ENCODE measurements around the gene SPINK6. TPM values are rescaled to one million over a fixed set of nuclear protein-coding genes. Genes with fewer than 3 reads are reported as not detected.

The SPINK6 gene
- total RNA-seq, 1 experiment from 2014 or later = not detected

GRCh38 chr5:148255456-148255855 lies 52.6 kb downstream of the SPINK6 start:
- Histone ChIP-seq H3K4me3 (ENCODE audit: low read depth, low read length, poor library complexity, severe bottlenecking) (no peak overlapping the region), H3K27me3 (replicated peaks; ENCODE audit: insufficient read depth, low read depth, low read length, poor library complexity) (no peaks in the 10 kb centered on the region), H3K9me3 (ENCODE audit: low read depth, low read length, poor library complexity, severe bottlenecking) (no peaks in the 10 kb centered on the region), H3K27ac (ENCODE audit: low read depth, low read length, poor library complexity, severe bottlenecking) (no peak overlapping the region), H3K4me1 (ENCODE audit: insufficient read depth, low read length, poor library complexity, severe bottlenecking) (no peaks in the 10 kb centered on the region), H3K36me3 (ENCODE audit: insufficient read depth, low read length, poor library complexity, severe bottlenecking) (no peaks in the 10 kb centered on the region)
- no peak for DNase-seq (ENCODE audit: low spot score)
- POLR2A ChIA-PET (ENCODE audit: low non-redundant PET) = no interaction called here
- no peak for TF ChIP-seq EZH2 (IDR thresholded peaks at IDR 0.05; ENCODE audit: borderline replicate concordance, low read depth, low read length, poor library complexity, severe bottlenecking)
- TF ChIP-seq CTCF (conservative IDR thresholded peaks at IDR 0.05; ENCODE audit: low read depth, low read length) = no peak
- intact Hi-C loops (cut with micrococcal nuclease; ENCODE audit: unreplicated experiment) = no loop called here
- CTCF ChIA-PET = no interaction called here
- BruUV-seq (replicated peaks) = no TSS peak

GRCh38 chr5:148259288-148259687 lies 56.4 kb downstream of the SPINK6 start:
- Histone ChIP-seq H3K9me3 (ENCODE audit: low read depth, low read length, poor library complexity, severe bottlenecking) (no peaks in the 10 kb centered on the region), H3K4me1 (ENCODE audit: insufficient read depth, low read length, poor library complexity, severe bottlenecking) (no peaks in the 10 kb centered on the region), H3K27ac (ENCODE audit: low read depth, low read length, poor library complexity, severe bottlenecking) (no peak overlapping the region), H3K4me3 (ENCODE audit: low read depth, low read length, poor library complexity, severe bottlenecking) (no peak overlapping the region), H3K27me3 (replicated peaks; ENCODE audit: insufficient read depth, low read depth, low read length, poor library complexity) (no peaks in the 10 kb centered on the region), H3K36me3 (ENCODE audit: insufficient read depth, low read length, poor library complexity, severe bottlenecking) (no peaks in the 10 kb centered on the region)
- TF ChIP-seq CTCF (conservative IDR thresholded peaks at IDR 0.05; ENCODE audit: low read depth, low read length) (no peak), EZH2 (IDR thresholded peaks at IDR 0.05; ENCODE audit: borderline replicate concordance, low read depth, low read length, poor library complexity, severe bottlenecking) (no peak)
- intact Hi-C loops (cut with micrococcal nuclease; ENCODE audit: unreplicated experiment) = no loop called here
- DNase-seq (ENCODE audit: low spot score) = no peak
- ChIA-PET CTCF (interaction anchor here (0.6 kb wide), 1 partner anchor 1896 kb away, joined by 3 read pairs; no protein-coding TSS in a partner anchor), POLR2A (ENCODE audit: low non-redundant PET) (interaction anchor here (0.7 kb wide), 1 partner anchor 713 kb away, joined by 3 read pairs; no protein-coding TSS in a partner anchor)
- no TSS peak for BruUV-seq (replicated peaks)

GRCh38 chr5:148261221-148261620 lies 58.4 kb downstream of the SPINK6 start:
- Histone ChIP-seq H3K4me1 (ENCODE audit: insufficient read depth, low read length, poor library complexity, severe bottlenecking) (no peaks in the 10 kb centered on the region), H3K27ac (ENCODE audit: low read depth, low read length, poor library complexity, severe bottlenecking) (no peak overlapping the region), H3K36me3 (ENCODE audit: insufficient read depth, low read length, poor library complexity, severe bottlenecking) (no peaks in the 10 kb centered on the region), H3K4me3 (ENCODE audit: low read depth, low read length, poor library complexity, severe bottlenecking) (no peak overlapping the region), H3K27me3 (replicated peaks; ENCODE audit: insufficient read depth, low read depth, low read length, poor library complexity) (no peaks in the 10 kb centered on the region), H3K9me3 (ENCODE audit: low read depth, low read length, poor library complexity, severe bottlenecking) (peaks cover 7% of the 10 kb centered on the region)
- no peak for TF ChIP-seq EZH2 (IDR thresholded peaks at IDR 0.05; ENCODE audit: borderline replicate concordance, low read depth, low read length, poor library complexity, severe bottlenecking)
- TF ChIP-seq CTCF (conservative IDR thresholded peaks at IDR 0.05; ENCODE audit: low read depth, low read length) = no peak
- intact Hi-C loops (cut with micrococcal nuclease; ENCODE audit: unreplicated experiment) = no loop called here
- no TSS peak for BruUV-seq (replicated peaks)
- DNase-seq (ENCODE audit: low spot score) = no peak
- ChIA-PET CTCF (no interaction called here), POLR2A (ENCODE audit: low non-redundant PET) (no interaction called here)

Other genes starting within 250 kb of the SPINK6 start
- gene SPINK5, start 139.1 kb upstream of the SPINK6 start, total RNA-seq (2021) = not detected in 2 replicates
- not detected in 2 replicates for gene SPINK14, start 34.5 kb upstream of the SPINK6 start, total RNA-seq (2021)
- not detected in 2 replicates for gene MARCOL, start 35.5 kb downstream of the SPINK6 start, total RNA-seq (2021)
- gene SPINK13, start 65.8 kb downstream of the SPINK6 start, total RNA-seq (2021) = not detected in 2 replicates
- gene SPINK7, start 109.4 kb downstream of the SPINK6 start, total RNA-seq (2021) = not detected in 2 replicates
- gene SPINK9, start 132.5 kb downstream of the SPINK6 start, total RNA-seq (2021) = not detected in 2 replicates
- gene FBXO38, start 180.9 kb downstream of the SPINK6 start, total RNA-seq (2021) = 36.7 and 43.8 TPM in 2 replicates